GM21526 (cell line): ENCODE results near the gene TSC22D2.

Experiments used
- ATAC-seq: cut with Tn5 transposase; IDR thresholded peaks from one replicate; pipeline ENCODE4 v1.9.1; 2021; ENCODE audit warnings: moderate library complexity; ENCODE audit not compliant: unreplicated experiment, low FRiP score

TSC22D2 gene

DNA sequence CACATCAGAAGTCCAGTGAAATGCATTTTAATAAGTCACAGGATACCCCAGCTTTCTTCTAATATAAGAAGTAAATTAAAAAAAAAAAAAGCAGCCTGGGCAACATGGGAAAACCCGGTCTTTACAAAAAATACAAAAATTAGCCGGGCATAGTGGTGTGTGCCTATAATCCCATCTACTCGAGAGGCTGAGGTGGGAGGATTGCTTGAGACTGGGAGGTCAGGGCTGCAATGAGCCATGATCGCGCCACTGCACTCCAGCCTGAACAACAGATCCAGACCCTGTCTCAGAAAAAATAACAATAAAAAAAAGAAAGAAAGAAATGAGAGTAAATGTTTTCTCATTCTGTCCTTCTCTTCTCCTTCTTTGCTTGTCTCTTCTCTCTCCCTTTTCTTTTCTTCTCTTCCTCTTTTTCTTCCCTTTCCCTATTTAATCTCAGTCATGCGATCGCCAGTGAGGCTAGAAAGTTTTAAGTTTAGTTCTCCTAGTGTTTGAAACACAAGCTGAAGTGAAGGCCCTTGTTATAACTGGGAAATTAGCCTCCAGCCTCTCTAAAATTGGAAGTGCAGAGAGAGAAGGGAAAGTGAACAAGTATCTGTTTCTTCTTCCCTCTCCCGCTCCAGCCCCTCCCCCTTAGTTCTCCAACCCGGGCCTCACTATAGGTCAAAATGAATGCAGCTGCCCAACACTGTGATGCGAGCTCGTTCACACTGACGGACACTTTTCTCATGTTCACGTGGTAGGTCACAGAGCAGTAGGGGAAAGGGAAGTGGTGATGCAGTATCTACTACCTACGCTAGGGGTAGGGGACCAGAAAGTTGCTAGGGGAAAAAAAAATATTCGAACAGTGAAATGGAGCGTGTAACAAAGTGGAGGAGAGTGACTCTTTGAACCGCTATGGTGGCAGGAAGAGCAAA is 23.5 kb upstream of the TSC22D2 start:
- ATAC-seq, result peak; percentile 99

- ATAC-seq, result peak; percentile 32
Measured at GRCh38 chr3:150385296-150386242, 22.5 kb upstream of the TSC22D2 start.

GRCh38 chr3:150388498-150389418 is 19.3 kb upstream of the TSC22D2 start:
- ATAC-seq, result no peak

DNA sequence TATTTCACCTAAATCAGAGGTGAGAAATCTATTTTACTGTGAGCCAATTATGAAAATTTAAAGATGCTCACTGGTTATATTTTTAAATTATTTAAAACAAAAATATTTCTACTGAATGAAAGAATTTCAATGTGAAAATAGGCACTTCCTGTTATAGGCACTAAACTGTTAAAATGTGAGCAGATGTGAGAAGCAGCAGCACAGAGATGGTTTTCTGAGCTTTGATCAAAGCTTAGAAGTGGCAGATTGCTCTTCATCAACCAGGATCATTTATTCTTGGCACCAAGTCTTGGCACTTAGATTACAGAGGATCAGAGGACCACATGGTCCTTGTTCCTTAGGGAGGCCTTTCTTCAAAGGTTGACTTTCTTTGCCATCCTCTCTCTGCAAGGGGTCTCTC is 18.0 kb upstream of the TSC22D2 start:
- no peak for ATAC-seq

DNA sequence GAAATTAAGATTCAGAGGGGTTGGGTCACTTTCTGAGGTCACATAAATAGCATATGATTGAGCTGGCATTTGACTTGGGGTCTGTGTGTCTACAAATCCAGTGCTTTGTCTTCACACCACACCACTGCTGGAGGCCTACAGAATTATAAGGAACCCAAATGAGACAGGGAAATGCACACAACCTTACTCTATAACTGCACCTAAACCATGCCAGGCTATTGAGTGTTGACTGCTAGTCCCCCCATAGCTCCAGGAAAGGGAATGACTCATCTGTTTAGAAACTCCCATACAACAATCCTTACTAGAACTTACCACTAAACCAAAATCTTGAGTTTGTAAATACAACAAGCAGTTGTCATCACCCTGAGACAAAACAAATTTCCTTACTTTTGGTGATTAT is 16.9 kb upstream of the TSC22D2 start:
- no peak for ATAC-seq

DNA sequence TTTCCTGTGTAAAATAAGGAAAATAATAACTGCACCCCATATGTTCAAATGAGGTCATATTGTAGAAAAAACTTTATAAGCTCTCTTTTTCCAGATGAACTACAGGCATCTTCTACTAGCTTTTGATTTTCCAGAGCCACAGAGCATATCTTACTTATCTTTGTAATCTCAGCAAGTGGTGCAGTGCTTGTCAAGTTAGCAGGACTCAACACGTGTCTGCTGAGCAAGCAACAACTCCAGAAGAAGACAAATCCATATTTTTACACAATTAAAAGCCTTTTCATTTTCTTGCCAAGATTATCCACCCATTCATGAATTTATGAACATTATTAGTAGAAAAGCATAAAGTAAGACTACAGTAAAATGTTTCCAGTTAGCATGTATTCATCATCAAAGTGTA is 14.4 kb upstream of the TSC22D2 start:
- no peak for ATAC-seq

DNA sequence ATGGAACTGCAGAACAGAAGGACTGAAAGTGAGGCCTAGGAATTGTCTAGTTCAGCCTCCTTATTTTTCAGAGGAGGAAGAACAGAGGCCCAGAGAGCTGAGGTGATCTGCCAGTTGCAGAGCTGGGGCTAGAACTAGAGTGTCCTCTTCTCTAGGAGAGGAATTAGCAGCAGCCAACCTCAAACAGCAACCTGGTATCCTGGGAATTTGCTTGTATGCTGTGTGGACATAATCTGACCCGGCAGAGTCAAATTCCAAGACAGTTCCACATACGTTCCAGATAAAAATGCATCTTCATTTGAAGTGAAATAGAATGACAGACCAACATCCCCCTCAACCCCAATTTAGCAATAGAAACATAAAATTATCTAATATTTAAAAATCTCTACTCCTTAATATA is 13.5 kb upstream of the TSC22D2 start:
- no peak for ATAC-seq

GRCh38 chr3:150396491-150396890 is 11.6 kb upstream of the TSC22D2 start:
- ATAC-seq, result no peak

GRCh38 chr3:150396956-150397550 is 11.0 kb upstream of the TSC22D2 start:
- no peak for ATAC-seq

GRCh38 chr3:150399060-150399459 is 9.0 kb upstream of the TSC22D2 start:
- ATAC-seq, result no peak

- ATAC-seq, result no peak
Measured at GRCh38 chr3:150401285-150401684, 6.8 kb upstream of the TSC22D2 start.

DNA sequence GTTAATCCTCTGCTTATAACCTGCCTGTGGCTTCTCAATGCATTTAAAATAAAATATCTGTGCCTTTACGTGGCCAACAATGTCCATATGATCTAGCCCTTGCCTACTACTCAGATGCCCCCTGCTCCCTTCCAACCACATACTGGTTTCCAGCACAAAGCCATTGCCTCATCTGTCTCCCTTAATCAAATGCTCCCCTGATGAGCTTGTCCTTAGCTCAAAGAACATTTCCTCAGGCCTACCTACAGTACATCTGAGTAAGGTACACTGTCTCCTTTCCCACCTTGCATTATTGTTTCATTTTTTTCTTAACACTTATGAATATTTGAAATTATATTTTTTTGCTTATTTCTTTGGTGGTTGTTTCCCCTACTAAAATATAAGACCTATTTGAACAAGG is 5.9 kb upstream of the TSC22D2 start:
- ATAC-seq, result no peak

- ATAC-seq, result no peak
Measured at GRCh38 chr3:150404023-150404422, 4.1 kb upstream of the TSC22D2 start.

GRCh38 chr3:150407051-150407807 is 869 bp upstream of the TSC22D2 start:
- ATAC-seq, result no peak

- ATAC-seq, result no peak
Measured at GRCh38 chr3:150407808-150408220, 284 bp upstream of the TSC22D2 start.

DNA sequence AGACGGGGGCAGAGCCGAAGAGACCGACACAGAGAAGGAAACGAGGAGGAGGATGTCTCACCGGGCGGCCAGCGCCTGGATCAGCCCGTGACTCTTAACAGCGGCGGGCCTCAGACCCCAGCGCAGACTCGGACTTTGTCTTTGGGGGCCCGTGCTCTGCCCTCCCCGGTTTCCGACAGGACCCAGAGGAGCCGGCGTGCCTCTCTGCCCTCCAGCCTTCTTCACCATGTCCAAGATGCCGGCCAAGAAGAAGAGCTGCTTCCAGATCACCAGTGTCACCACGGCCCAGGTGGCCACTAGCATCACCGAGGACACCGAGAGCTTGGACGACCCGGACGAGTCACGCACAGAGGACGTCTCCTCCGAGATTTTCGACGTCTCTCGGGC is 1.0 kb downstream of the TSC22D2 start:
- ATAC-seq, result no peak

DNA sequence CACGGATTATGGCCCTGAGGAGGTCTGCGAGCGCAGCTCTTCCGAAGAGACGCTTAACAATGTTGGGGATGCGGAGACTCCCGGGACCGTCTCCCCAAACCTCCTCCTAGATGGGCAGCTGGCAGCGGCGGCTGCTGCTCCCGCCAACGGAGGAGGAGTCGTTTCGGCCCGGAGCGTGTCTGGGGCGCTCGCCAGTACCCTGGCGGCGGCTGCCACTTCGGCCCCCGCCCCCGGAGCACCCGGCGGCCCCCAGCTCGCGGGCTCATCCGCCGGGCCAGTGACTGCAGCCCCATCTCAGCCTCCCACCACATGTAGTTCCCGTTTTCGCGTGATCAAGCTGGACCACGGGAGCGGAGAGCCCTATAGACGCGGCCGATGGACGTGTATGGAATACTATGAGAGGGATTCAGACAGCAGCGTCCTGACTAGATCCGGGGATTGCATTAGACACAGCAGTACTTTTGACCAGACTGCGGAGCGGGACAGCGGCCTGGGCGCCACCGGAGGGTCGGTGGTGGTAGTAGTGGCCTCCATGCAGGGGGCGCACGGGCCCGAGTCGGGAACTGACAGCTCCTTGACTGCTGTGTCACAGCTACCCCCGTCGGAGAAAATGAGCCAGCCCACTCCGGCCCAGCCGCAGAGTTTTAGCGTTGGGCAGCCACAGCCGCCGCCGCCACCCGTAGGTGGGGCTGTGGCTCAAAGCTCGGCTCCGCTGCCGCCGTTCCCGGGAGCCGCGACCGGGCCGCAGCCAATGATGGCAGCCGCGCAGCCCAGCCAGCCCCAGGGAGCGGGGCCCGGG is 1.6 kb downstream of the TSC22D2 start:
- ATAC-seq, result peak; percentile 31

GRCh38 chr3:150410311-150411105 is 2.4 kb downstream of the TSC22D2 start:
- no peak for ATAC-seq
